Measurements from ENCODE around the gene BPGM.

BPGM gene

GRCh38 chr7:134646425-134647305, at the start of gene BPGM:
Gene BPGM, plus strand, starts transcription at chr7:134646853. Its CDS starts 14,655 bp downstream, at chr7:134661508.
- peak; percentile 100 for DNase-seq

- no peak for DNase-seq
Measured at GRCh38 chr7:134599371-134599770, 47.3 kb upstream of the BPGM start.

- no peak for DNase-seq
Measured at GRCh38 chr7:134601459-134601858, 45.2 kb upstream of the BPGM start.

GRCh38 chr7:134602881-134603451, 43.7 kb upstream of the BPGM start:
- peak; percentile 53 for DNase-seq

- peak; percentile 66 for DNase-seq
Measured at GRCh38 chr7:134605978-134606923, 40.4 kb upstream of the BPGM start.

GRCh38 chr7:134611611-134612151, 35.0 kb upstream of the BPGM start:
- DNase-seq, result no peak

- no peak for DNase-seq
Measured at GRCh38 chr7:134612197-134612596, 34.5 kb upstream of the BPGM start.

GRCh38 chr7:134613623-134614347, 32.9 kb upstream of the BPGM start:
- DNase-seq, result no peak

GRCh38 chr7:134616611-134617010, 30.0 kb upstream of the BPGM start:
- DNase-seq, result no peak

GRCh38 chr7:134618756-134619530, 27.7 kb upstream of the BPGM start:
- no peak for DNase-seq

GRCh38 chr7:134619627-134620331, 26.9 kb upstream of the BPGM start:
- DNase-seq, result no peak

GRCh38 chr7:134622303-134622995, 24.2 kb upstream of the BPGM start:
- DNase-seq, result no peak

GRCh38 chr7:134623193-134623592, 23.5 kb upstream of the BPGM start:
- no peak for DNase-seq

GRCh38 chr7:134625550-134625949, 21.1 kb upstream of the BPGM start:
- DNase-seq, result no peak

- no peak for DNase-seq
Measured at GRCh38 chr7:134627109-134627774, 19.4 kb upstream of the BPGM start.

- no peak for DNase-seq
Measured at GRCh38 chr7:134627775-134628153, 18.9 kb upstream of the BPGM start.

- no peak for DNase-seq
Measured at GRCh38 chr7:134629445-134629844, 17.2 kb upstream of the BPGM start.

- no peak for DNase-seq
Measured at GRCh38 chr7:134630237-134630636, 16.4 kb upstream of the BPGM start.

GRCh38 chr7:134630893-134631292, 15.8 kb upstream of the BPGM start:
- DNase-seq, result no peak

GRCh38 chr7:134632052-134632451, 14.6 kb upstream of the BPGM start:
- no peak for DNase-seq

All from islet precursor cell (in vitro differentiated cells).